Heart left ventricle (tissue), 16 donors: ENCODE results near the gene TUSC2. TPM values are rescaled to one million over a fixed set of nuclear protein-coding genes. Genes with fewer than 3 reads are reported as not detected.

ENCODE experiments used
- ATAC-seq, 4 donors: fragments of 200-7000 bp; cut with Tn5 transposase; one replicate each; pipeline ENCODE4 v1.9.1; 2020 to 2022; ENCODE audit warnings: moderate library complexity in 4 of 4, mild to moderate bottlenecking in 3 of 4, moderate number of reproducible peaks in 1 of 4
- DNase-seq, 5 donors: peaks; one replicate each; pipeline ENCODE4 v3.0.0-alpha.2; 2020
- H3K27ac ChIP-seq, 12 donors: fragments of 200-600 bp; sonication (generic) in 4 of 12; one replicate each; pipeline versions ENCODE4 v1.5.0 to v1.8.0; 2016 to 2022; ENCODE audit warnings: mild to moderate bottlenecking in 2 of 12
- H3K27me3 ChIP-seq, 9 donors: fragments of 200-600 bp; sonication (generic) in 2 of 9; one replicate each; pipeline versions ENCODE4 v1.5.1 to v1.8.0; 2016 to 2022; ENCODE audit warnings: mild to moderate bottlenecking in 3 of 9
- H3K36me3 ChIP-seq, 9 donors: fragments of 200-600 bp; sonication (generic) in 2 of 9; one replicate each; pipeline versions ENCODE4 v1.5.0 to v1.8.0; 2018 to 2022; ENCODE audit warnings: mild to moderate bottlenecking in 2 of 9
- H3K4me1 ChIP-seq, 12 donors: fragments of 200-600 bp; sonication (generic) in 4 of 12; one replicate each; pipeline versions ENCODE4 v1.5.0 to v1.8.0; 2016 to 2022; ENCODE audit warnings: mild to moderate bottlenecking in 3 of 12
- H3K4me3 ChIP-seq, 12 donors: fragments of 200-600 bp; sonication (generic) in 4 of 12; one replicate each; pipeline versions ENCODE4 v1.5.0 to v1.8.0; 2017 to 2022; ENCODE audit warnings: mild to moderate bottlenecking in 9 of 12, moderate library complexity in 4 of 12
- H3K9me3 ChIP-seq, 12 donors: fragments of 200-600 bp; sonication (generic) in 4 of 12; one replicate each; pipeline versions ENCODE4 v1.5.0 to v1.8.0; 2016 to 2022; ENCODE audit warnings: mild to moderate bottlenecking in 1 of 12
- POLR2A ChIP-seq, 2 donors: fragments of 450-650 bp; IDR thresholded peaks; one replicate each; pipeline ENCODE4 v1.6.1; 2017; ENCODE audit warnings: antibody characterized with exemption in 2 of 2, mild to moderate bottlenecking in 2 of 2, moderate library complexity in 2 of 2
- WGBS, 4 donors: extraction: QIAGEN DNeasy Blood & Tissue Kit in 2 of 4; methylation state at CpG; one replicate each; pipeline versions ENCODE4 v1.1.5 to v1.1.7; 2013 to 2018; 5-methylcytosine and 5-hydroxymethylcytosine counted together
- intact Hi-C, 10 donors: fragments of 100-400 bp; cut with DNase I; formaldehyde crosslinking; loops; one replicate each; pipeline versions ENCODE4 v1.11.1 to v1.14.2; 2022
- polyA plus RNA-seq, 2 donors: library from polyadenylated mRNA; stranded (reverse); fragments of 200-250 nt; gene quantifications; one replicate each; pipeline ENCODE4 v1.2.3, GENCODE V29; 2013
- total RNA-seq, 9 donors: library from RNA; depleted of rRNA in 2 of 9; stranded (reverse); fragments of >200 nt in 2 of 9; fragmentation: NEBNext Ultra II Directional in 3 of 9; extraction: Animal tissue kit (Norgen Biotek cat#: 25700) in 3 of 9; gene quantifications; one replicate each; pipeline versions ENCODE4 v1.1.0 to v1.2.4, GENCODE V29; 2016 to 2023
- TF ChIP-seq, protein P1 (sequence below), 12 donors: fragments of 200-600 bp; sonication (generic) in 4 of 12; IDR thresholded peaks; one replicate each; pipeline versions ENCODE4 v1.5.0 to v1.8.0; 2018 to 2022; ENCODE audit warnings: antibody characterized with exemption in 12 of 12, mild to moderate bottlenecking in 5 of 12
- donor health status: ischemic (EF 13 %, LVEDD 7.1; RV severe dilation, severe dysfunction).
- donor health status: healthy with polysubstance abuse.
- donor health status: DM: no; HTN: yes; CAD: no.
- donor health status: DM: no; HTN: no; CAD: no.
- donor health status: ischemic (EF 25% LVEDD 6.9; RV normal size, moderate dysfunction).
- donor health status: ischemic (EF 25% LVEDD 5.7; RV mildly dilated, moderate dysfunction).
- donor health status: healthy.
- donor health status: DM: yes; HTN: yes; CAD: no.
- donor health status: ischemic (EF 35%, LVEDD 5.7; RV mildly dilated, moderate dysfunction).
- donor health status: nonischemic (EF 11% LVEDD 7.7; RV severe dilation, severe dysfunction).
- donor health status: DM: yes; HTN: yes; CAD: no.
- donor health status: PGD.
- donor health status: ischemic (EF 29% LVEDD 5.4; RV normal size, mild dysfunction).
- donor health status: nonischemic (EF 23%, LVEDD 6.1; RV moderate dilation, normal function).

The TUSC2 gene
- total and polyA plus RNA-seq, 11 donors = 24.5 to 68.1 (median 29.0) TPM

DNA sequence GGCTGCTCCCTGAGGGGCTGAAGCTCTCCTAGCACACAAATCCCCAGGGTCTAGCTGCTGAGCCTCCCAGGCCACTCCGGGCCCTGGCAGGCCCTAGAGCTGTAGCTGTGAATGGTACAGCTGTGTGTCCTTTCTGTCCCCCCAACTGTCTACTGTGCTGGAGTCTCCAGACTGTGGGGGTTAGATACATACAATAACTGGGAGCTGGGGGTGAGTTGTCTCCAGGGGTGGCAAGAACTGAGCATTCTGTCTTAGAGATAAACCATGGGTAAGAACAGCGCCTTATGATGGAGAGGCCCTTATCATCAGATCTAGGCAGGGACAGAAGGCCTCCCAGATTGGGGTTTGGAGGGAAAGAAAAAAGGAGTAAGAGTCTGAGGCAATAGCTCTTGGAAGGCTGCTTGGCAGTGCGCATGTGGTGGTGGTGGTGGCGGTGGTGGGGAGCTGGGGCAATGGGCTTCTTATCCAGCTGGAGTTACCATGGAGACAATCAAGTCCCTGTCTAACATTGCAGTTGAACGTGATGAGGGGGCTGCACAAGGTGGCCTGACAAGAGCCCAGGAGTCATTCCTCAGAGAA lies 26.3 kb upstream of the TUSC2 start:
- H3K4me3 ChIP-seq = no peak overlapping the region
- intact Hi-C loops = loop anchor here in 2 of 10 donors (5.0 to 10.0 kb wide), 3 partner anchors 258 to 1611 kb away; partner anchors contain the start of genes CISH (in 1 of the 2), MANF (in 1 of the 2) and PCBP4 (in 1 of the 2)
- H3K27ac ChIP-seq = no peak overlapping the region
- no peak for DNase-seq
- peaks cover 24 to 78% (median 60%) of the 10 kb centered on the region in 12 donors for H3K4me1 ChIP-seq
- H3K9me3 ChIP-seq = no peaks in the 10 kb centered on the region
- H3K27me3 ChIP-seq = no peaks in the 10 kb centered on the region
- no peak for ATAC-seq
- TF ChIP-seq POLR2A (IDR thresholded peaks at IDR 0.05) = no peak
- TF ChIP-seq, protein P1, sequence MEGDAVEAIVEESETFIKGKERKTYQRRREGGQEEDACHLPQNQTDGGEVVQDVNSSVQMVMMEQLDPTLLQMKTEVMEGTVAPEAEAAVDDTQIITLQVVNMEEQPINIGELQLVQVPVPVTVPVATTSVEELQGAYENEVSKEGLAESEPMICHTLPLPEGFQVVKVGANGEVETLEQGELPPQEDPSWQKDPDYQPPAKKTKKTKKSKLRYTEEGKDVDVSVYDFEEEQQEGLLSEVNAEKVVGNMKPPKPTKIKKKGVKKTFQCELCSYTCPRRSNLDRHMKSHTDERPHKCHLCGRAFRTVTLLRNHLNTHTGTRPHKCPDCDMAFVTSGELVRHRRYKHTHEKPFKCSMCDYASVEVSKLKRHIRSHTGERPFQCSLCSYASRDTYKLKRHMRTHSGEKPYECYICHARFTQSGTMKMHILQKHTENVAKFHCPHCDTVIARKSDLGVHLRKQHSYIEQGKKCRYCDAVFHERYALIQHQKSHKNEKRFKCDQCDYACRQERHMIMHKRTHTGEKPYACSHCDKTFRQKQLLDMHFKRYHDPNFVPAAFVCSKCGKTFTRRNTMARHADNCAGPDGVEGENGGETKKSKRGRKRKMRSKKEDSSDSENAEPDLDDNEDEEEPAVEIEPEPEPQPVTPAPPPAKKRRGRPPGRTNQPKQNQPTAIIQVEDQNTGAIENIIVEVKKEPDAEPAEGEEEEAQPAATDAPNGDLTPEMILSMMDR (IDR thresholded peaks at IDR 0.05) = no peak
- 72 to 80% (median 78%) methylated on average over 5 of the region's 5 CpGs for WGBS, 4 donors
- H3K36me3 ChIP-seq = peaks cover 0 to 54% (median 38%) of the 10 kb centered on the region in 9 donors

DNA sequence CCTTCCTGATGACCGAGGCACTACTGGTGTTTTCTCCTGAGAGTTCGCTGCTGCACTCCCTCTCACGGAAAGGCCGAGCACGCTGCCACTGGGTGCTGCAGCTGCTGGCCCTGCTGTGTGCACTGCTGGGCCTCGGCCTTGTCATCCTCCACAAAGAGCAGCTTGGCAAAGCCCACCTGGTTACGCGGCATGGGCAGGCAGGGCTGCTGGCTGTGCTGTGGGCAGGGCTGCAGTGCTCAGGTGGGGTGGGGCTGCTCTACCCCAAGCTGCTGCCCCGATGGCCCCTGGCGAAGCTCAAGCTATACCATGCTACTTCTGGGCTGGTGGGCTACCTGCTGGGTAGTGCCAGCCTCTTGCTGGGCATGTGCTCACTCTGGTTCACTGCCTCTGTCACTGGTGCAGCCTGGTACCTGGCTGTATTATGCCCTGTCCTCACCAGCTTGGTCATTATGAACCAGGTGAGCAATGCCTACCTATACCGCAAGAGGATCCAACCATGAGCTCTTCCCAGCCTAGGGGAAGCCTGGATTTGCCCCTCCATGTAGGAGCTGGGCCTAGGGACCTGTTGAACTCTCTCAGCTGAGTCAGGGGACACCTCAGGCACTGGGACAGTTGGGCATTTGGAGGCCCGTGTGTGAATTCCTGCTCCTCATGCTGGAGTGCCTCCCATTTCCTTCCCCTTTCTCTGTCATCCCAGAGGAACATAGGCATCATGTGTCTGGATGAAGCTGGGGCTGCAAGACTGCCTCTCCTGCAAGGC lies 25.4 kb upstream of the TUSC2 start:
- H3K4me3 ChIP-seq = no peak overlapping the region
- no peak for ATAC-seq
- intact Hi-C loops = loop anchor here in 2 of 10 donors (5.0 to 10.0 kb wide), 3 partner anchors 259 to 1611 kb away; partner anchors contain the start of genes CISH (in 1 of the 2), MANF (in 1 of the 2) and PCBP4 (in 1 of the 2)
- no peak for TF ChIP-seq POLR2A (IDR thresholded peaks at IDR 0.05)
- TF ChIP-seq, protein P1 (IDR thresholded peaks at IDR 0.05) = no peak
- WGBS, 4 donors = 77 to 84% (median 82%) methylated on average over 10 to 12 of the region's 12 CpGs
- H3K4me1 ChIP-seq = peaks cover 24 to 78% (median 59%) of the 10 kb centered on the region in 12 donors
- no peak overlapping the region for H3K27ac ChIP-seq
- DNase-seq = no peak
- no peaks in the 10 kb centered on the region for H3K27me3 ChIP-seq
- no peaks in the 10 kb centered on the region for H3K9me3 ChIP-seq
- H3K36me3 ChIP-seq = peaks cover 0 to 59% (median 38%) of the 10 kb centered on the region in 9 donors

DNA sequence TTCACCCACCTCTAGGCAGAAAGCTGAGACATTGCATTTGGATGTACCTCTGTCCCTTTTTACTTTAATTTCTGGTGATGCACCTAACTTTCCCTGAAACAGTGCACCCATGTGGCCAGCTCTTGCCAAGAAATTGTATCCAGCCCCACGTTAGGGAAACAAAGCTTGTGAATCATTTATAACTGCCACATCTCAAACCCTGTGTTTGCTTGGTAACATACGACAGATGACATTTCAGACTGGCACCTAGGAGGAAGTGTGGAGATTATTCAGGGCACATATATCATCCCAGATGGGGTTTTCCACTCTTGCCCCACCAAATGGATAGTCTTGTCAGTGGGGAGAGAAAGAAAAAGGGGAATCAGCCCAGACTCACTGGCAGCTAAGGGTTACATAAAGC lies 24.8 kb upstream of the TUSC2 start:
- Histone ChIP-seq H3K4me3 (no peak overlapping the region), H3K9me3 (no peaks in the 10 kb centered on the region), H3K4me1 (peaks cover 21 to 72% (median 53%) of the 10 kb centered on the region in 12 donors), H3K36me3 (peaks cover 0 to 64% (median 40%) of the 10 kb centered on the region in 9 donors), H3K27ac (no peak overlapping the region), H3K27me3 (no peaks in the 10 kb centered on the region)
- DNase-seq (no peak), ATAC-seq (no peak)
- 35 to 49% (median 45%) methylated on average over 2 of the region's 2 CpGs for WGBS, 4 donors
- intact Hi-C loops = loop anchor here in 2 of 10 donors (5.0 to 10.0 kb wide), 3 partner anchors 260 to 1612 kb away; partner anchors contain the start of genes CISH (in 1 of the 2), MANF (in 1 of the 2) and PCBP4 (in 1 of the 2)
- TF ChIP-seq, protein P1 (IDR thresholded peaks at IDR 0.05) = peak in 1 of 12 donors; percentile 5
- no peak for TF ChIP-seq POLR2A (IDR thresholded peaks at IDR 0.05)

DNA sequence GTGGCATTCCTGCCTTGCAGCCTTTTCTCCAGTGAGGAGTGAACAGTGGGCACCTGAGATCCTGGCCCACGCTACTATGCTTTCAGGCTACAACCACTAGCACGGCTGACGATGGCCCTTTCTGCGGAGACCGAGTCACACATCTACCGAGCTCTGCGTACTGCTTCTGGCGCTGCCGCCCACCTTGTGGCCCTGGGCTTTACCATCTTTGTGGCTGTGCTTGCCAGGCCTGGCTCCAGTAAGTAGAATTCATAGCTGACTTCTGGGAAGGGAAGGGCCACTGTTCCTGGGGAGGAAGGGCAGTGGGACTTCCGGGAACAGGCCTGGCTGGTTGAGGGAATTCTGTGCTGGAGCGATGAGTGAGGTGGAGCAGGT lies 23.3 kb upstream of the TUSC2 start:
- Histone ChIP-seq H3K27ac (peak overlapping the region in 11 of 12 donors; percentile 91 to 98 (median 95)), H3K4me1 (peaks cover 11 to 63% (median 41%) of the 10 kb centered on the region in 12 donors), H3K4me3 (peak overlapping the region; percentile 24 to 95 (median 84)), H3K27me3 (no peaks in the 10 kb centered on the region), H3K9me3 (no peaks in the 10 kb centered on the region), H3K36me3 (peaks cover 0 to 57% (median 40%) of the 10 kb centered on the region in 9 donors)
- WGBS, 4 donors = 52 to 73% (median 56%) methylated on average over 11 of the region's 11 CpGs
- ATAC-seq (peak in 1 of 4 donors; percentile 0), DNase-seq (no peak)
- intact Hi-C loops = loop anchor here in 2 of 10 donors (5.0 to 10.0 kb wide), 3 partner anchors 261 to 1613 kb away; partner anchors contain the start of genes CISH (in 1 of the 2), MANF (in 1 of the 2) and PCBP4 (in 1 of the 2)
- TF ChIP-seq POLR2A (IDR thresholded peaks at IDR 0.05) = no peak
- TF ChIP-seq, protein P1 (IDR thresholded peaks at IDR 0.05) = no peak
